ENCODE results near the gene ART3. TPM values are rescaled to one million over a fixed set of nuclear protein-coding genes. Genes with fewer than 3 reads are reported as not detected.

ART3 gene
- total RNA-seq, 1 experiment from 2014 or later, result 0.59 TPM

DNA sequence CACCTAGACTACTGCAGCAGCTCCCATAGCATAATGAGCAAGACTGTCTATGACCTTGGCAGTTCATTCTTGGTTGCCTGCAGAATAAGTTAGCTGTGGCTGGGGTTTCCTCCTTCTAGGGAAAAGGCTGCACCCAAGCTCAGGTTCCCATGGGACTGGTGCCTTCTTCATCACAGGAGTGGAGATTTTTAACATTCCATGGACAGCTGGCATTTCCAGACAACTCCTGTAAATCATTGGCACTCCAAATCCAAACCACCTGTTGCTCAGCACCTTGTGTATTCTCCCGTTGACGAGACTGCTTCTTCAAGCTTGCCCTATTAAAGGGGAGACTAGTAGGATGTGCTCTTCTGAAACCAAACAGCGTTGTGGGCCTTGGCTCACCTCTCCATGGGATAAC is 81.5 kb downstream of the ART3 start:
- H3K27me3 Mint-ChIP-seq (ENCODE audit: low read depth), result peaks cover 2% of the 10 kb centered on the region; the same call in 1 of the 2 replicates
- peaks cover 15% of the 10 kb centered on the region for H3K36me3 Mint-ChIP-seq
- no peak overlapping the region for H3K27ac Mint-ChIP-seq
- TF ChIP-seq CBFB (CRISPR knock-in tag; IDR thresholded peaks at IDR 0.05; ENCODE audit: low read depth) (no peak), MXD4 (CRISPR knock-in tag; IDR thresholded peaks at IDR 0.05; ENCODE audit: borderline replicate concordance) (no peak), ZNF232 (CRISPR knock-in tag; IDR thresholded peaks at IDR 0.05) (no peak)
- H3K4me1 Mint-ChIP-seq, result no peaks in the 10 kb centered on the region
- no peak for ATAC-seq
- H3K4me3 Mint-ChIP-seq, result no peak overlapping the region
- DNase-seq (ENCODE audit: low spot score), result no peak
- CTCF ChIA-PET, result interaction anchor here (0.5 to 1.1 kb wide), 2 partner anchors 24 to 184 kb away, joined by 3 read pairs; no protein-coding TSS in a partner anchor
- peaks cover 20% of the 10 kb centered on the region for H3K9me3 Mint-ChIP-seq
- POLR2A ChIA-PET, result no interaction called here

DNA sequence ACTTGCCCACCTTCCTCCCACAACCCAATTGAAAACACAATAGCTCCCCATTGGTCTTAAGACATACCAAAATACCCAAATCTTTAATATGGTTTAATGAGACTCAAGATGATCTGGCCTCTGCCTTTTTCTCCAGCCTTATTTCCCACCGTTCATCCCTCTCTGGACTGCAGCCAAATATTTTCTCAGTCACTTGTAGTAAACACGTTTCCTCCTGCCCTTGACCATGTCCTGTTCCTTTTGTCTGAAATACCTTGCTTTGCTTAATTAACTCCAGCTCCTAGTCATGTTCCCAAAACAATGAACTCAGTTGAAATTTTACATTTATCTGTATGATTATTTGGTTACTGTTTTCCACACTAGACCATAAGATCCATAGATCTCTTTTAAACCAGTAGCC is 82.1 kb downstream of the ART3 start:
- H3K9me3 Mint-ChIP-seq, result peaks cover 20% of the 10 kb centered on the region
- DNase-seq (ENCODE audit: low spot score), result no peak
- POLR2A ChIA-PET, result no interaction called here
- CTCF ChIA-PET, result no interaction called here
- no peak overlapping the region for H3K4me3 Mint-ChIP-seq
- ATAC-seq, result no peak
- H3K27me3 Mint-ChIP-seq (ENCODE audit: low read depth), result peaks cover 2% of the 10 kb centered on the region; the same call in 1 of the 2 replicates
- peaks cover 22% of the 10 kb centered on the region for H3K36me3 Mint-ChIP-seq
- H3K27ac Mint-ChIP-seq, result no peak overlapping the region
- no peaks in the 10 kb centered on the region for H3K4me1 Mint-ChIP-seq
- no peak for TF ChIP-seq PREB (CRISPR knock-in tag; IDR thresholded peaks at IDR 0.05; ENCODE audit: borderline replicate concordance)
- TF ChIP-seq OVOL2 (CRISPR knock-in tag; IDR thresholded peaks at IDR 0.05; ENCODE audit: borderline replicate concordance), result no peak
- no peak for TF ChIP-seq ZNF263 (CRISPR knock-in tag; IDR thresholded peaks at IDR 0.05; ENCODE audit: low read depth)
- TF ChIP-seq FOXP1 (CRISPR knock-in tag; IDR thresholded peaks at IDR 0.05; ENCODE audit: borderline replicate concordance), result no peak
- TF ChIP-seq, protein P1, sequence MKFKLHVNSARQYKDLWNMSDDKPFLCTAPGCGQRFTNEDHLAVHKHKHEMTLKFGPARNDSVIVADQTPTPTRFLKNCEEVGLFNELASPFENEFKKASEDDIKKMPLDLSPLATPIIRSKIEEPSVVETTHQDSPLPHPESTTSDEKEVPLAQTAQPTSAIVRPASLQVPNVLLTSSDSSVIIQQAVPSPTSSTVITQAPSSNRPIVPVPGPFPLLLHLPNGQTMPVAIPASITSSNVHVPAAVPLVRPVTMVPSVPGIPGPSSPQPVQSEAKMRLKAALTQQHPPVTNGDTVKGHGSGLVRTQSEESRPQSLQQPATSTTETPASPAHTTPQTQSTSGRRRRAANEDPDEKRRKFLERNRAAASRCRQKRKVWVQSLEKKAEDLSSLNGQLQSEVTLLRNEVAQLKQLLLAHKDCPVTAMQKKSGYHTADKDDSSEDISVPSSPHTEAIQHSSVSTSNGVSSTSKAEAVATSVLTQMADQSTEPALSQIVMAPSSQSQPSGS (CRISPR knock-in tag; IDR thresholded peaks at IDR 0.05; ENCODE audit: borderline replicate concordance, low read depth), result no peak
- no peak for TF ChIP-seq RELA (CRISPR knock-in tag; IDR thresholded peaks at IDR 0.05; ENCODE audit: borderline replicate concordance)
- no peak for TF ChIP-seq TCF7 (CRISPR knock-in tag; IDR thresholded peaks at IDR 0.05; ENCODE audit: low read depth)
- TF ChIP-seq ELF4 (CRISPR knock-in tag; IDR thresholded peaks at IDR 0.05; ENCODE audit: low read depth), result no peak
- TF ChIP-seq ZNF281 (CRISPR knock-in tag; IDR thresholded peaks at IDR 0.05), result no peak
- TF ChIP-seq FOXK1 (CRISPR knock-in tag; IDR thresholded peaks at IDR 0.05), result no peak
- TF ChIP-seq ESRRA (CRISPR knock-in tag; IDR thresholded peaks at IDR 0.05; ENCODE audit: borderline replicate concordance), result no peak
- no peak for TF ChIP-seq PRRX2 (CRISPR knock-in tag; IDR thresholded peaks at IDR 0.05)

DNA sequence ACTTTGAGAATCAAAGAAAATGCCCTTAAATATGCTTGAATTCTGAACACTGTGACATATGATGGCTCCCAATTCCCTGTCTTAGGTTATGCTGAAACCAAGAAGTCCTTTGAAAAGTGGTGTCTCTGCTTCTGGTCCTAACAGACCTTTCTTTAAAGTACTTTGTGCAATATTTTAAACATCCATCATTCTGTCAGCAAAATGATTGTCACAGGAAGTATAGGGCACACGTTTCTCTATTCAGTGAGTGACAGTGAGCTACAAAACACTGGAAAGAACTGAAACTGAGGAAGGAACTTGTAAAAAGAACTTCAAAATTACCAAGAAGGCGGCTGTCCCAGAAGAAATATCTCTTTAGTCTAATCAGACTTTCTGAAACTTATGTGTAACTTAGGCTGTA is 85.8 kb downstream of the ART3 start:
- DNase-seq (ENCODE audit: low spot score) (no peak), ATAC-seq (no peak)
- ChIA-PET CTCF (no interaction called here), POLR2A (no interaction called here)
- Mint-ChIP-seq H3K27ac (no peak overlapping the region), H3K4me3 (no peak overlapping the region), H3K4me1 (no peaks in the 10 kb centered on the region), H3K36me3 (peaks cover 13% of the 10 kb centered on the region), H3K27me3 (ENCODE audit: low read depth) (no peaks in the 10 kb centered on the region), H3K9me3 (peaks cover 2% of the 10 kb centered on the region)
- TF ChIP-seq NR2C2 (CRISPR knock-in tag; IDR thresholded peaks at IDR 0.05), result no peak

Other genes starting within 250 kb of the ART3 start
- 0.16 TPM in 1 of 3 replicates, not detected in the others for gene PPEF2, start 172.3 kb upstream of the ART3 start, total RNA-seq (2021)
- 7.1 to 9.0 TPM (median 8.2 TPM) in 3 replicates for gene NAAA, start 133.7 kb upstream of the ART3 start, total RNA-seq (2021)
- gene SDAD1, start 83.8 kb upstream of the ART3 start, total RNA-seq (2021), result 48.1 to 56.6 TPM (median 54.8 TPM) in 3 replicates
- gene CXCL9, start 67.2 kb upstream of the ART3 start, total RNA-seq (2021), result 0.07 TPM in 1 of 3 replicates, not detected in the others
- gene CXCL10, start 51.2 kb upstream of the ART3 start, total RNA-seq (2021), result not detected in 3 replicates
- gene CXCL11, start 38.6 kb upstream of the ART3 start, total RNA-seq (2021), result 0.20 TPM in 1 of 3 replicates, not detected in the others
- 76.2 to 84.5 TPM (median 79.3 TPM) in 3 replicates for gene NUP54, start 73.7 kb downstream of the ART3 start, total RNA-seq (2021)
- gene SCARB2, start 139.1 kb downstream of the ART3 start, total RNA-seq (2021), result 38.0 to 42.2 TPM (median 39.9 TPM) in 3 replicates
- 1.4 to 1.6 TPM (median 1.6 TPM) in 3 replicates for gene FAM47E, start 177.0 kb downstream of the ART3 start, total RNA-seq (2021)
- 1.4 to 2.6 TPM (median 2.0 TPM) in 3 replicates for gene STBD1, start 232.0 kb downstream of the ART3 start, total RNA-seq (2021)